HG03571 (cell line): ENCODE data around the gene GEMIN4.
"Not testable (repeated sequence)": the region's sequence is repeated elsewhere in the genome, so short reads cannot be mapped to it uniquely, and the experiment has no call there.

Experiments used
- ATAC-seq: cut with Tn5 transposase; IDR thresholded peaks from one replicate; pipeline ENCODE4 v1.9.1; 2021; ENCODE audit not compliant: unreplicated experiment

The GEMIN4 gene

GRCh38 chr17:752002-752619, at the start of gene GEMIN4:
Gene GEMIN4 (minus strand): TSS chr17:752264. CDS start chr17:752142, 122 bp downstream.
- peak; percentile 74 for ATAC-seq

- no peak for ATAC-seq
These were observed 49.6 kb upstream of the GEMIN4 start for GRCh38 chr17:801660-802059.

GRCh38 chr17:800446-801242, 48.6 kb upstream of the GEMIN4 start:
- no peak for ATAC-seq

GRCh38 chr17:799261-799660, 47.2 kb upstream of the GEMIN4 start:
- no peak for ATAC-seq

- no peak for ATAC-seq
These were observed 46.2 kb upstream of the GEMIN4 start for GRCh38 chr17:798246-798645.

- ATAC-seq: no peak
These were observed 45.3 kb upstream of the GEMIN4 start for GRCh38 chr17:797236-797840.

- ATAC-seq: no peak
These were observed 44.5 kb upstream of the GEMIN4 start for GRCh38 chr17:796609-797008.

- ATAC-seq: no peak
These were observed 43.7 kb upstream of the GEMIN4 start for GRCh38 chr17:795721-796120.

- ATAC-seq: no peak
These were observed 43.2 kb upstream of the GEMIN4 start for GRCh38 chr17:795276-795675.

GRCh38 chr17:794876-795275, 42.8 kb upstream of the GEMIN4 start:
- no peak for ATAC-seq

- no peak for ATAC-seq
These were observed 40.2 kb upstream of the GEMIN4 start for GRCh38 chr17:792277-792676.

GRCh38 chr17:791829-792228, 39.8 kb upstream of the GEMIN4 start:
- no peak for ATAC-seq

GRCh38 chr17:790874-791247, 38.8 kb upstream of the GEMIN4 start:
- ATAC-seq: not testable (repeated sequence)

- not testable (repeated sequence) for ATAC-seq
These were observed 38.1 kb upstream of the GEMIN4 start for GRCh38 chr17:789931-790873.

GRCh38 chr17:789160-789840, 37.2 kb upstream of the GEMIN4 start:
- ATAC-seq: no peak

- ATAC-seq: no peak
These were observed 36.5 kb upstream of the GEMIN4 start for GRCh38 chr17:788551-788950.

- ATAC-seq: no peak
These were observed 35.7 kb upstream of the GEMIN4 start for GRCh38 chr17:787641-788221.

GRCh38 chr17:785901-786300, 33.8 kb upstream of the GEMIN4 start:
- ATAC-seq: not testable (repeated sequence)

- no peak for ATAC-seq
These were observed 32.1 kb upstream of the GEMIN4 start for GRCh38 chr17:784143-784542.
